SK-N-SH (cell line): ENCODE measurements around the gene EBF3. TPM values are rescaled to one million over a fixed set of nuclear protein-coding genes. Genes with fewer than 3 reads are reported as not detected.

Experiments used
- CTCF ChIA-PET: fragments of 300-600, 350-600 bp; formaldehyde crosslinking; extraction: SDS; loops from one replicate; lab custom pipeline; 2021; lab: Yijun Ruan, JAX
- POLR2A ChIA-PET: fragments of 350-600 bp; sonication (Branson Sonifier 250); formaldehyde crosslinking; extraction: SDS; loops from one replicate; lab custom pipeline; 2020; ENCODE audit warnings: antibody characterized with exemption, inconsistent platforms; lab: Yijun Ruan, JAX
- DNase-seq: peaks from one replicate; pipeline ENCODE4 v3.0.0; 2012
- H2AFZ ChIP-seq: fragments of 200-600 bp; sonication (generic); 2 replicates; pipeline ENCODE4 v1.8.1; 2016; ENCODE audit warnings: antibody characterized with exemption, mild to moderate bottlenecking, low read depth
- H3F3A ChIP-seq: fragments of 200-600 bp; sonication (generic); replicated peaks from 2 replicates; pipeline ENCODE3; 2016; ENCODE audit warnings: antibody characterized with exemption, mild to moderate bottlenecking; ENCODE audit not compliant: insufficient read depth
- H3K27ac ChIP-seq, 2 experiments: fragments of 200-500 bp in 1 of 2; fragments of 200-600 bp in 1 of 2; sonication (Bioruptor generic) in 1 of 2; sonication (generic), shearing (Covaris generic) in 1 of 2; 2 replicates each; pipeline versions ENCODE4 v1.5.1 to v1.6.1; 2014 to 2016; ENCODE audit warnings: low read depth in 2 of 2, inconsistent platforms in 1 of 2, low read length in 1 of 2, mild to moderate bottlenecking in 1 of 2, mixed read lengths in 1 of 2
- H3K27me3 ChIP-seq: fragments of 200-600 bp; sonication (generic), shearing (Covaris generic); 2 replicates; pipeline ENCODE4 v1.6.1; 2016; ENCODE audit warnings: mixed run types; ENCODE audit not compliant: insufficient read depth
- H3K36me3 ChIP-seq, 2 experiments: fragments of 200-500 bp in 1 of 2; fragments of 200-600 bp in 1 of 2; sonication (Bioruptor generic) in 1 of 2; sonication (generic) in 1 of 2; replicated peaks in 1 of 2; 2 replicates each; pipeline versions ENCODE3 to v1.5.1; 2014 to 2016; ENCODE audit warnings: low read length in 1 of 2, mild to moderate bottlenecking in 1 of 2; ENCODE audit not compliant: insufficient read depth in 2 of 2, control insufficient read depth in 1 of 2
- H3K4me1 ChIP-seq, 2 experiments: fragments of 200-500 bp in 1 of 2; fragments of 200-600 bp in 1 of 2; sonication (Bioruptor generic) in 1 of 2; sonication (generic), shearing (Covaris generic) in 1 of 2; 2 replicates each; pipeline versions ENCODE4 v1.5.1 to v1.6.1; 2014 to 2016; ENCODE audit warnings: low read depth in 1 of 2, low read length in 1 of 2, mixed run types in 1 of 2; ENCODE audit not compliant: insufficient read depth in 2 of 2, control insufficient read depth in 1 of 2
- H3K4me2 ChIP-seq: fragments of 200-600 bp; sonication (generic), shearing (Covaris generic); 2 replicates; pipeline ENCODE4 v1.6.1; 2017; ENCODE audit warnings: mixed run types
- H3K4me3 ChIP-seq, 2 experiments: fragments of 200-500 bp in 1 of 2; fragments of 200-600 bp in 1 of 2; sonication (Bioruptor generic) in 1 of 2; sonication (generic), shearing (Covaris generic) in 1 of 2; 2 replicates each; pipeline versions ENCODE4 v1.5.1 to v1.8.1; 2014 to 2016; ENCODE audit warnings: low read depth in 2 of 2, inconsistent platforms in 1 of 2, low read length in 1 of 2, mild to moderate bottlenecking in 1 of 2, mixed read lengths in 1 of 2, moderate library complexity in 1 of 2
- H3K79me2 ChIP-seq: fragments of 200-600 bp; sonication (generic); 2 replicates; pipeline ENCODE4 v1.8.1; 2017; ENCODE audit warnings: mild to moderate bottlenecking; ENCODE audit not compliant: insufficient read depth
- H3K9ac ChIP-seq: fragments of 200-600 bp; sonication (generic); 2 replicates; pipeline ENCODE4 v1.6.1; 2017; ENCODE audit warnings: mixed run types
- H3K9me2 ChIP-seq: fragments of 200-600 bp; sonication (generic); 2 replicates; pipeline ENCODE4 v1.6.1; 2017; ENCODE audit warnings: mixed run types
- H3K9me3 ChIP-seq: fragments of 200-600 bp; sonication (generic); 2 replicates; pipeline ENCODE4 v1.6.1; 2017; ENCODE audit warnings: mixed run types, mild to moderate bottlenecking, moderate library complexity
- H4K20me1 ChIP-seq: fragments of 200-600 bp; sonication (generic); 2 replicates; pipeline ENCODE4 v1.6.1; 2017; ENCODE audit warnings: mild to moderate bottlenecking, mixed run types; ENCODE audit not compliant: insufficient read depth
- FOSL2 ChIP-seq: IDR thresholded peaks from 2 replicates; pipeline ENCODE4 v1.4.0; 2012; ENCODE audit warnings: low read depth, mild to moderate bottlenecking, moderate library complexity, borderline replicate concordance
- FOXJ3 ChIP-seq: sonication (generic); formaldehyde crosslinking; IDR thresholded peaks from 2 replicates; pipeline ENCODE4 v1.5.1; 2020; ENCODE audit warnings: mild to moderate bottlenecking, missing genetic modification reagents
- FOXM1 ChIP-seq: IDR thresholded peaks from 2 replicates; pipeline ENCODE4 v1.4.0; 2012; ENCODE audit warnings: low read depth, mild to moderate bottlenecking
- GABPA ChIP-seq: IDR thresholded peaks from 2 replicates; pipeline ENCODE4 v1.4.0; 2012; ENCODE audit warnings: low read depth, mild to moderate bottlenecking
- MAX ChIP-seq: IDR thresholded peaks from 2 replicates; pipeline ENCODE4 v1.4.0; 2012; ENCODE audit warnings: low read depth
- MEF2A ChIP-seq: IDR thresholded peaks from 2 replicates; pipeline ENCODE4 v1.4.0; 2012; ENCODE audit warnings: low read depth, borderline replicate concordance
- MXI1 ChIP-seq: IDR thresholded peaks from 2 replicates; pipeline ENCODE4 v1.6.1; 2012; ENCODE audit warnings: mild to moderate bottlenecking, low read depth, low read length, improper control_type of control experiment
- NFIC ChIP-seq: IDR thresholded peaks from 2 replicates; pipeline ENCODE4 v1.4.0; 2012; ENCODE audit warnings: borderline replicate concordance
- NRF1 ChIP-seq: IDR thresholded peaks from 2 replicates; pipeline ENCODE4 v1.6.1; 2012; ENCODE audit warnings: low read depth, mild to moderate bottlenecking, low read length
- RXRA ChIP-seq: IDR thresholded peaks from 2 replicates; pipeline ENCODE4 v1.4.0; 2012; ENCODE audit warnings: low read depth, mild to moderate bottlenecking, borderline replicate concordance
- SMC3 ChIP-seq: IDR thresholded peaks from 2 replicates; pipeline ENCODE4 v1.6.1; 2012; ENCODE audit warnings: low read depth, low read length, improper control_type of control experiment
- USF1 ChIP-seq: IDR thresholded peaks from 2 replicates; pipeline ENCODE4 v1.4.0; 2012; ENCODE audit warnings: low read depth, borderline replicate concordance
- USF2 ChIP-seq: fragments of 150-350 bp; IDR thresholded peaks from 2 replicates; pipeline ENCODE4 v1.6.1; 2017; ENCODE audit warnings: antibody characterized with exemption, low read length, low read depth, borderline replicate concordance
- WGBS: methylation state at CpG from one replicate; pipeline ENCODE4 v1.1.6; 2017; ENCODE audit warnings: low lambda C conversion rate; 5-methylcytosine and 5-hydroxymethylcytosine counted together
- polyA plus RNA-seq, 3 experiments: library from polyadenylated mRNA; depleted of rRNA; stranded (reverse); fragments of >200 nt; gene quantifications; 2 replicates each; pipeline ENCODE4 v1.2.3, GENCODE V29; 2012

The EBF3 gene
- polyA plus RNA-seq, 1 of the 3 experiments (the other 2 are of a cell fraction): not detected

- Histone ChIP-seq H2AFZ (no peak overlapping the region), H3K27me3 (no peaks in the 10 kb centered on the region), H3F3A (no peaks in the 10 kb centered on the region)
- TF ChIP-seq MEF2A: no peak
- TF ChIP-seq FOXJ3 (CRISPR knock-in tag): no peak
- TF ChIP-seq SMC3: no peak
- TF ChIP-seq NRF1: no peak
- no peak for TF ChIP-seq MXI1
- no peak for TF ChIP-seq RXRA
- TF ChIP-seq, all 33 proteins: peak for 0
- no peaks in the 10 kb centered on the region for H3K4me1 ChIP-seq
- no peaks in the 10 kb centered on the region for H3K36me3 ChIP-seq
- ChIA-PET POLR2A (no interaction called here), CTCF (interaction anchor here (0.6 to 1.4 kb wide), 2 partner anchors 10 to 12 kb away, joined by 3 to 5 read pairs; no protein-coding TSS in a partner anchor)
- WGBS: 68% methylated on average over 9 of the region's 9 CpGs
- H3K9me3 ChIP-seq: no peaks in the 10 kb centered on the region
- no peak for DNase-seq
- H3K4me3 ChIP-seq: no peak overlapping the region
- no peak overlapping the region for H3K4me2 ChIP-seq
- no peaks in the 10 kb centered on the region for H3K79me2 ChIP-seq
- H3K27ac ChIP-seq: no peak overlapping the region
- H3K9ac ChIP-seq: no peak overlapping the region
- H3K9me2 ChIP-seq: no peaks in the 10 kb centered on the region
- no peaks in the 10 kb centered on the region for H4K20me1 ChIP-seq
Observed at GRCh38 chr10:129841590-129841989, 122.5 kb downstream of the EBF3 start.

DNA sequence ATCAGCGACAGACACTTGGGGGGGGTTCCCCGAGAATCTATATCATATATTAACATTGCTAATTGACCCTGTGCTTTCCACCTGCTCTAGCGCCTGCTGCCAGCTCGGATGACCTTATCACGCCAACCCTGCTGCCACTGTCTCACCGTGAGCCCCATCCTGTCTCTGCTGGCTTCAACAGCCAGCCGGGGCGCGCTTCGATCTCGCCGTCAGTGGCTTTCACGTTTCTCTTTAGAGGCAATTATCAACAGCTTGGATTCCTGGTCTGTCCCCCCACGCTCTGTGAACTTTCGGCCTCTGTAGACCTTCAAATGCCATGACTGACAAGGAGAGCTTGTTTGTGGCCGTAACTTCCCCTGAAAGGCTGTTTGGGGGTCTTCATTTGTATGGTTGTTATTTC is 123.0 kb downstream of the EBF3 start:
- Histone ChIP-seq H3K4me2 (no peak overlapping the region), H3K9me2 (no peaks in the 10 kb centered on the region), H4K20me1 (no peaks in the 10 kb centered on the region), H3K36me3 (no peaks in the 10 kb centered on the region), H3K79me2 (no peaks in the 10 kb centered on the region), H3K4me1 (no peaks in the 10 kb centered on the region), H3K9me3 (no peaks in the 10 kb centered on the region), H3K27me3 (no peaks in the 10 kb centered on the region), H3K27ac (no peak overlapping the region), H3F3A (no peaks in the 10 kb centered on the region), H3K4me3 (no peak overlapping the region), H3K9ac (no peak overlapping the region), H2AFZ (no peak overlapping the region)
- DNase-seq: no peak
- TF ChIP-seq FOXM1: no peak
- TF ChIP-seq USF2: no peak
- TF ChIP-seq FOSL2: no peak
- TF ChIP-seq FOXJ3 (CRISPR knock-in tag): no peak
- no peak for TF ChIP-seq MXI1
- TF ChIP-seq MEF2A: no peak
- no peak for TF ChIP-seq NFIC
- POLR2A ChIA-PET: no interaction called here
- CTCF ChIA-PET: interaction anchor here (0.6 to 1.4 kb wide), 2 partner anchors 11 to 13 kb away, joined by 3 to 5 read pairs; no protein-coding TSS in a partner anchor
- WGBS: 63% methylated on average over 12 of the region's 16 CpGs

- Histone ChIP-seq H3K9me3 (no peaks in the 10 kb centered on the region), H3K4me2 (no peak overlapping the region), H3K36me3 (no peaks in the 10 kb centered on the region), H3K9ac (no peak overlapping the region), H3K4me1 (no peaks in the 10 kb centered on the region), H3K27ac (no peak overlapping the region)
- no peak for DNase-seq
- WGBS: 72% methylated on average over 28 of the region's 29 CpGs
- TF ChIP-seq USF1 (no peak), GABPA (no peak), MAX (no peak), NFIC (no peak), MXI1 (no peak)
- TF ChIP-seq, all 33 proteins: peak for 0
- Histone ChIP-seq H3F3A (no peaks in the 10 kb centered on the region), H3K27me3 (no peaks in the 10 kb centered on the region), H4K20me1 (no peaks in the 10 kb centered on the region), H3K4me3 (no peak overlapping the region), H3K79me2 (no peaks in the 10 kb centered on the region), H2AFZ (no peak overlapping the region), H3K9me2 (no peaks in the 10 kb centered on the region)
- POLR2A ChIA-PET: no interaction called here
- CTCF ChIA-PET: interaction anchor here (0.6 kb wide), 1 partner anchor 13 kb away, joined by 3 read pairs; no protein-coding TSS in a partner anchor
Observed at GRCh38 chr10:129840196-129840590, 123.9 kb downstream of the EBF3 start.
